ENCODE results near the gene SFMBT2. TPM values are rescaled to one million over a fixed set of nuclear protein-coding genes. Genes with fewer than 3 reads are reported as not detected.

SFMBT2 gene
- total and polyA plus RNA-seq, 2 of the 4 experiments (the other 2 are of a cell fraction) = 0.70 to 1.3 TPM

GRCh38 chr10:7152341-7152740, 258.5 kb downstream of the SFMBT2 start:
- H4K5ac ChIP-seq (ENCODE audit: low read depth, low read length) = no peak overlapping the region
- dilution Hi-C loops (cut with HindIII; ENCODE audit: low sequenced_read_pairs, unreplicated experiment) (no loop called here), intact Hi-C loops (cut with micrococcal nuclease) (no loop called here), in situ Hi-C loops (cut with MboI; ENCODE audit: low sequenced_read_pairs) (no loop called here)
- no peak overlapping the region for H3K14ac ChIP-seq (replicated peaks; ENCODE audit: low read depth, low read length)
- H3K79me1 ChIP-seq (ENCODE audit: low read depth in 1 of 2, low read length in 2 of 2) = no peaks in the 10 kb centered on the region
- ATAC-seq (ENCODE audit: low read depth) (no peak), DNase-seq (no peak)
- no peak overlapping the region for H3K23ac ChIP-seq (ENCODE audit: low read depth, low read length)
- POLR2A ChIA-PET (ENCODE audit: unreplicated experiment) = no interaction called here
- H2BK15ac ChIP-seq (ENCODE audit: low read depth, low read length) = no peak overlapping the region
- H2AFZ ChIP-seq (replicated peaks; ENCODE audit: low read length, poor library complexity) = no peak overlapping the region
- BruUV-seq (replicated peaks) = no TSS peak
- H4K20me1 ChIP-seq (ENCODE audit: insufficient read depth, low read length) = no peaks in the 10 kb centered on the region
- no peaks in the 10 kb centered on the region for H3K9me3 ChIP-seq (ENCODE audit: control insufficient read depth, insufficient read depth, low read length)
- no peaks in the 10 kb centered on the region for H3K4me1 ChIP-seq (ENCODE audit: control insufficient read depth, insufficient read depth, low read length)
- CTCF ChIA-PET = interaction anchor here (1.1 kb wide), 1 partner anchor 431 kb away, joined by 4 read pairs; no protein-coding TSS in a partner anchor
- H3K9me1 ChIP-seq (ENCODE audit: insufficient read depth, low read length) = no peaks in the 10 kb centered on the region
- H3K56ac ChIP-seq (ENCODE audit: extremely low read depth, insufficient read depth, low read length) = no peak overlapping the region
- H3K27ac ChIP-seq (ENCODE audit: insufficient read depth, low read length) = no peak overlapping the region
- H2AK5ac ChIP-seq (ENCODE audit: low read depth, low read length) = no peak overlapping the region
- H3K4me2 ChIP-seq (ENCODE audit: low read depth, low read length) = no peak overlapping the region
- H2BK5ac ChIP-seq (ENCODE audit: low read depth, low read length, poor library complexity, severe bottlenecking) = no peak overlapping the region
- no CpG with 5 or more reads among the region's 2 CpGs for WGBS, 2 experiments (ENCODE audit: extremely low coverage in 2 of 2, insufficient read length in 1 of 2)
- H3K36me3 ChIP-seq (ENCODE audit: control insufficient read depth, insufficient read depth, low read length) = no peaks in the 10 kb centered on the region
- no peaks in the 10 kb centered on the region for H3K27me3 ChIP-seq (ENCODE audit: control insufficient read depth, insufficient read depth, low read length)
- H2BK20ac ChIP-seq (ENCODE audit: low read depth, low read length) = no peak overlapping the region
- no peak overlapping the region for H3K18ac ChIP-seq (ENCODE audit: low read depth, low read length)
- H2AK9ac ChIP-seq (replicated peaks; ENCODE audit: low read depth, low read length, poor library complexity) = no peak overlapping the region
- no peak overlapping the region for H3K4me3 ChIP-seq (ENCODE audit: insufficient read depth, low read depth, low read length)
- no peak overlapping the region for H4K91ac ChIP-seq (ENCODE audit: insufficient read depth, low read depth, low read length)
- H4K8ac ChIP-seq (ENCODE audit: low read depth in 2 of 2, low read length in 2 of 2) = no peak overlapping the region
- no peak overlapping the region for H3K9ac ChIP-seq (ENCODE audit: low read depth, low read length)
- TF ChIP-seq RAD21 (IDR thresholded peaks at IDR 0.05; ENCODE audit: low read length) (no peak), CTCF (conservative IDR thresholded peaks at IDR 0.05; ENCODE audit: low read depth, low read length) (no peak), SMC3 (IDR thresholded peaks at IDR 0.05; ENCODE audit: low read depth, low read length) (no peak), USF2 (IDR thresholded peaks at IDR 0.05; ENCODE audit: low read depth, low read length) (no peak), CHD1 (IDR thresholded peaks at IDR 0.05; ENCODE audit: low read depth, low read length) (no peak), BHLHE40 (IDR thresholded peaks at IDR 0.05; ENCODE audit: low read depth, low read length) (no peak), RFX5 (IDR thresholded peaks at IDR 0.05; ENCODE audit: low read depth, low read length) (no peak), MAFK (IDR thresholded peaks at IDR 0.05; ENCODE audit: low read depth, low read length) (no peak), FOS (IDR thresholded peaks at IDR 0.05; ENCODE audit: low read depth, low read length) (no peak), NFE2L2 (IDR thresholded peaks at IDR 0.05; ENCODE audit: low read depth, low read length) (no peak), MAZ (IDR thresholded peaks at IDR 0.05; ENCODE audit: borderline replicate concordance, low read depth, low read length) (no peak), POLR2A (IDR thresholded peaks at IDR 0.05; ENCODE audit: low read depth, low read length) (no peak), MXI1 (IDR thresholded peaks at IDR 0.05; ENCODE audit: borderline replicate concordance, low read depth, low read length) (no peak), CEBPB (IDR thresholded peaks at IDR 0.05; ENCODE audit: low read depth, low read length) (no peak), RCOR1 (IDR thresholded peaks at IDR 0.05; ENCODE audit: insufficient replicate concordance, low read length) (no peak)
- TF ChIP-seq, protein P1, sequence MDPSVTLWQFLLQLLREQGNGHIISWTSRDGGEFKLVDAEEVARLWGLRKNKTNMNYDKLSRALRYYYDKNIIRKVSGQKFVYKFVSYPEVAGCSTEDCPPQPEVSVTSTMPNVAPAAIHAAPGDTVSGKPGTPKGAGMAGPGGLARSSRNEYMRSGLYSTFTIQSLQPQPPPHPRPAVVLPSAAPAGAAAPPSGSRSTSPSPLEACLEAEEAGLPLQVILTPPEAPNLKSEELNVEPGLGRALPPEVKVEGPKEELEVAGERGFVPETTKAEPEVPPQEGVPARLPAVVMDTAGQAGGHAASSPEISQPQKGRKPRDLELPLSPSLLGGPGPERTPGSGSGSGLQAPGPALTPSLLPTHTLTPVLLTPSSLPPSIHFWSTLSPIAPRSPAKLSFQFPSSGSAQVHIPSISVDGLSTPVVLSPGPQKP (IDR thresholded peaks at IDR 0.05; ENCODE audit: borderline replicate concordance, low read depth, low read length) = no peak
- H2BK120ac ChIP-seq (ENCODE audit: low read depth, low read length) = no peak overlapping the region
- no peak overlapping the region for H3K4ac ChIP-seq (ENCODE audit: low read depth, low read length)

All from IMR-90 (cell line).